Fibroblast of lung (primary cell): ENCODE measurements around the gene C2. TPM values are rescaled to one million over a fixed set of nuclear protein-coding genes. Genes with fewer than 3 reads are reported as not detected.
A peak's percentile ranks its signal among the peaks of the same experiment; 100 is the strongest.

Source experiments
- DNase-seq, 2 donors: peaks; one replicate each; pipeline versions ENCODE4 v3.0.0 to v3.0.0-alpha.2; 2010; ENCODE audit warnings: low read depth in 2 of 2
- H2AFZ ChIP-seq: 2 replicates; pipeline ENCODE4 v1.5.1; 2012; ENCODE audit warnings: low read length, control low read depth, inconsistent platforms
- H3K27ac ChIP-seq: 2 replicates; pipeline ENCODE4 v1.5.1; 2011; ENCODE audit warnings: low read length, control low read depth; ENCODE audit not compliant: insufficient read depth
- H3K27me3 ChIP-seq: 2 replicates; pipeline ENCODE4 v1.5.1; 2011; ENCODE audit warnings: mild to moderate bottlenecking, low read length; ENCODE audit not compliant: control insufficient read depth, insufficient read depth
- H3K36me3 ChIP-seq: 2 replicates; pipeline ENCODE4 v1.5.1; 2011; ENCODE audit warnings: low read length; ENCODE audit not compliant: control insufficient read depth, insufficient read depth
- H3K4me1 ChIP-seq: 2 replicates; pipeline ENCODE4 v1.5.1; 2011; ENCODE audit warnings: low read length; ENCODE audit not compliant: control insufficient read depth, insufficient read depth; ENCODE audit errors: extremely low read depth
- H3K4me2 ChIP-seq: 2 replicates; pipeline ENCODE4 v1.5.1; 2011; ENCODE audit warnings: low read length, control low read depth; ENCODE audit not compliant: insufficient read depth; ENCODE audit errors: extremely low read depth
- H3K4me3 ChIP-seq, 4 experiments: fragments of 200-600 bp in 1 of 4; sonication (generic) in 1 of 4; replicated peaks in 1 of 4; 2 replicates each; pipeline ENCODE4 v1.5.1; 2011 to 2016; ENCODE audit warnings: low read length in 4 of 4, low read depth in 3 of 4, mild to moderate bottlenecking in 3 of 4, control low read depth in 2 of 4, inconsistent platforms in 1 of 4, mixed read lengths in 1 of 4; ENCODE audit not compliant: insufficient read depth in 1 of 4; ENCODE audit errors: control extremely low read depth in 1 of 4
- H3K79me2 ChIP-seq: 2 replicates; pipeline ENCODE4 v1.5.1; 2012; ENCODE audit warnings: mild to moderate bottlenecking, low read length, inconsistent platforms; ENCODE audit not compliant: control insufficient read depth, insufficient read depth
- H3K9ac ChIP-seq: 2 replicates; pipeline ENCODE4 v1.5.1; 2011; ENCODE audit warnings: mild to moderate bottlenecking, low read length, control low read depth; ENCODE audit not compliant: insufficient read depth
- H3K9me3 ChIP-seq: 2 replicates; pipeline ENCODE4 v1.5.1; 2012; ENCODE audit warnings: low read depth, low read length; ENCODE audit not compliant: control insufficient read depth, insufficient read depth
- H4K20me1 ChIP-seq: 2 replicates; pipeline ENCODE4 v1.5.1; 2011; ENCODE audit warnings: low read length; ENCODE audit not compliant: control insufficient read depth, insufficient read depth; ENCODE audit errors: extremely low read depth
- EZH2 ChIP-seq: IDR thresholded peaks from 2 replicates; pipeline ENCODE4 v1.5.1; 2012; ENCODE audit warnings: low read length, control low read depth, mild to moderate bottlenecking; ENCODE audit errors: missing control alignments
- polyA plus RNA-seq, 2 donors: library from polyadenylated mRNA; depleted of rRNA in 1 of 2; stranded (reverse) in 1 of 2; unstranded in 1 of 2; fragments of >200 nt; gene quantifications; 2 replicates each; pipeline ENCODE4 v1.2.1, GENCODE V29; 2011 to 2012; ENCODE audit warnings: missing spikeins in 1 of 2
- total RNA-seq: library from RNA; depleted of rRNA; stranded (reverse); fragments of >200 nt; gene quantifications from 2 replicates; pipeline ENCODE4 v1.2.1, GENCODE V29; 2014
- TF ChIP-seq, protein P1 (sequence below), 2 donors: IDR thresholded peaks in 1 of 2; conservative IDR thresholded peaks in 1 of 2; 1 replicate in 1 of 2; 2 replicates in 1 of 2; pipeline ENCODE4 v1.5.1; 2011 to 2012; ENCODE audit warnings: low read length in 2 of 2, control low read depth in 1 of 2, inconsistent platforms in 1 of 2, low read depth in 1 of 2, mild to moderate bottlenecking in 1 of 2

Gene C2
- total and polyA plus RNA-seq, 2 donors (not counting 1 experiment from before 2014, with no cell fraction given): 7.6 to 16.8 TPM

DNA sequence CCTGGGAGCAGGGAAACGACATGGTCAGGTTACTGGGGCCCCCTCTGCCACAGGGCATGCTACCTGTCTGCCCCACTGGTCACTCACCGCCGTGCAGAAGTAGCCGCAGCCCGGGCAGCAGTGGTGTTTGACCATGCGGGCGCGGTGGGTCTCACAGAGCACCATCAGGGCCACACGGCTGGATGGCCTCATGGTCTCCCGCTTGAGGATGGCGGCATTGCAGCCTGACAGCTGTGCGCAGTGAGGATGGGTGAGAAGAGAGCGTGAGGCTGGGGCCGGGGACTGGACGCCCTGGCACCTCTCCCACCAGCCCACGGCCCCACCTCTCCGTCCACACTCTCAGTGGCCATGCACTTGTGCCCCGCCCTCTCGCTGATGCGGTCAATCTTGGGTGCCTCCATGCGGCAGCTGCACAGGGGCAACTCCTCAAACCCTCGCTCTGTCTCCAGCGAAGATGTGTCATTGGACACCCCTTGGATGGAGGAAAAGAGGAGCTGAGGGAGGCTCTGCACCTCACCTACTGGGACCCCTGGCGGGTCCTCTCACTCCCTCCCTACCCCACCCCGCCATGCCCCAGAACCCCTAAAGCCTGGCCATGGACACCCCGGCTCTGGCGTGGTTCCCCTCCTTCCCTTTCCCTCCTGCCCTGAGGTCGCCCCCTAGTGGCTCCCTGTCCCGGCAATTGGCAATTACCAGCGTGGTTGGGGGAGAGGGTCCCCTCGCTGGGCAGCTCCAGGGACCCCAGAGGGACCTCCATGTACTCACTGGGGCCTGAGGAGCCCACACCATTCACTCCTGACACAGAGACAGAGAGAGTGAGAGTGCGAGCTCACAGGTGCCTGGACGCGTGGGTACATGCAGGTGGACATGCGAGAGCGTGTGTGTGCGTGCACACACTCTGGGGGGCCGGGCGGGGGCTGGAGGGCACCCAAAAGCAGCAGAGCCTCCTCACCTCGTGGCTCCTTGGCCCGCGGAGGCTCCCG lies 39.0 kb upstream of the C2 start:
- no peaks in the 10 kb centered on the region for H3K9me3 ChIP-seq
- H3K4me2 ChIP-seq: no peak overlapping the region
- H3K79me2 ChIP-seq: no peaks in the 10 kb centered on the region
- H3K27me3 ChIP-seq: no peaks in the 10 kb centered on the region
- peaks cover 30% of the 10 kb centered on the region for H3K36me3 ChIP-seq
- no peaks in the 10 kb centered on the region for H4K20me1 ChIP-seq
- no peak for TF ChIP-seq EZH2
- TF ChIP-seq, protein P1, sequence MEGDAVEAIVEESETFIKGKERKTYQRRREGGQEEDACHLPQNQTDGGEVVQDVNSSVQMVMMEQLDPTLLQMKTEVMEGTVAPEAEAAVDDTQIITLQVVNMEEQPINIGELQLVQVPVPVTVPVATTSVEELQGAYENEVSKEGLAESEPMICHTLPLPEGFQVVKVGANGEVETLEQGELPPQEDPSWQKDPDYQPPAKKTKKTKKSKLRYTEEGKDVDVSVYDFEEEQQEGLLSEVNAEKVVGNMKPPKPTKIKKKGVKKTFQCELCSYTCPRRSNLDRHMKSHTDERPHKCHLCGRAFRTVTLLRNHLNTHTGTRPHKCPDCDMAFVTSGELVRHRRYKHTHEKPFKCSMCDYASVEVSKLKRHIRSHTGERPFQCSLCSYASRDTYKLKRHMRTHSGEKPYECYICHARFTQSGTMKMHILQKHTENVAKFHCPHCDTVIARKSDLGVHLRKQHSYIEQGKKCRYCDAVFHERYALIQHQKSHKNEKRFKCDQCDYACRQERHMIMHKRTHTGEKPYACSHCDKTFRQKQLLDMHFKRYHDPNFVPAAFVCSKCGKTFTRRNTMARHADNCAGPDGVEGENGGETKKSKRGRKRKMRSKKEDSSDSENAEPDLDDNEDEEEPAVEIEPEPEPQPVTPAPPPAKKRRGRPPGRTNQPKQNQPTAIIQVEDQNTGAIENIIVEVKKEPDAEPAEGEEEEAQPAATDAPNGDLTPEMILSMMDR (conservative IDR thresholded peaks at IDR 0.05 in 1 of 2, IDR thresholded peaks at IDR 0.05 in 1 of 2; ENCODE audit: low read depth in 1 of 2, low read length in 2 of 2): peak; percentile 65 to 67
- H2AFZ ChIP-seq: no peak overlapping the region
- H3K4me1 ChIP-seq: no peaks in the 10 kb centered on the region
- no peak for DNase-seq
- H3K9ac ChIP-seq: no peak overlapping the region
- H3K4me3 ChIP-seq: no peak overlapping the region
- H3K27ac ChIP-seq: no peak overlapping the region

DNA sequence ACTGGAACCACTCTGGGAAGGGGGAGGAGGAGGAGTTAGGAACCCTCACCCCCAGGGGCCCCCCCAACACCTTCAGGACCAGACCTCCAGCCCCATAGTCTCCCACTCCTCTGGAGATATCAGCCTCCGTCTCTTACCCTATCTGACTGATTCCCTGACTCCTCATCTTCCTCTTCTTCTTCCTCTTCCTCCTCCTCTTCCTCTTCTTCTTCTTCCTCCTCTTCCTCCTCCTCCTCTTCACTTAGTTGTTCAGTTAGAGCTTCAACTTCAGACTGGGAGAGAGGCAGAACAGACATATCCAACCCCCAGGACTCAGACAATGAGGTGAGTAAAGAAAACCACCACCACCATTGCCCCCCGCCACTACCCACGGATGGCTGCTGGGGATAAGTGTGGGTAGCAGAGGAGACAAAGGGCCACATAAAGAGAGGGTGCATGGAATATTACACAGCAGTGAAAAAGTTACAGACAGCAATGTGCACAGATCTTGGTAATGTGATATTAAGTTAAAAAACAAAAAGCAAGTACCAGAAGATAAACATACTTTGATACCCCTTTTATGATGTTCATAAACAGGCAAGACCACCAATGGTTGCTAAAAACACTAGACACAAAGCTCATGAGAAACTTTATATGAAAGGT lies 38.1 kb upstream of the C2 start:
- Histone ChIP-seq H3K36me3 (peaks cover 30% of the 10 kb centered on the region), H3K4me3 (no peak overlapping the region), H4K20me1 (no peaks in the 10 kb centered on the region), H3K27ac (no peak overlapping the region), H3K4me2 (no peak overlapping the region), H3K27me3 (no peaks in the 10 kb centered on the region), H3K9ac (no peak overlapping the region), H3K79me2 (no peaks in the 10 kb centered on the region), H3K9me3 (no peaks in the 10 kb centered on the region), H2AFZ (no peak overlapping the region), H3K4me1 (no peaks in the 10 kb centered on the region)
- TF ChIP-seq, protein P1 (conservative IDR thresholded peaks at IDR 0.05 in 1 of 2, IDR thresholded peaks at IDR 0.05 in 1 of 2; ENCODE audit: low read depth in 1 of 2, low read length in 2 of 2): no peak
- no peak for TF ChIP-seq EZH2
- no peak for DNase-seq

DNA sequence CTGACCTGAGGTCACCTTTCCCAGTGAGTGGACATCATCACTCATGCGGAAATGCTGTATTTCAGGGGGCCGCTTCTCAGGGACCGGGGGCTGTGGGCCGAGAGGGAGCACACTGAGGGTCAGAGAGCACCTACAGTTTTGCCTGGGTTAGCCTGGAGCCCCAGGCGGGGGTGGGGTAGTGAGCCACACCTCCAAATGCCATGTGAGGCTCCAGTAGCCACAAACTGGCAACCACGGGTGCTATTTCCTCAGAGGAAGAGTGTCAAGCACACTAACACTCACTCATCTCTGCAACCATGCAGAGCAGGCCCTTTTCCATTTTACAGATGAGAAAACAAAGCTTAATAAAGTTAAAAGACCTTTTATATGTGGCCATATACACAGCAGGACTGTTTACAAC lies 34.7 kb upstream of the C2 start:
- peaks cover 14% of the 10 kb centered on the region for H3K36me3 ChIP-seq
- H3K4me3 ChIP-seq: no peak overlapping the region
- H3K27ac ChIP-seq: no peak overlapping the region
- no peaks in the 10 kb centered on the region for H3K9me3 ChIP-seq
- TF ChIP-seq EZH2: no peak
- TF ChIP-seq, protein P1 (conservative IDR thresholded peaks at IDR 0.05 in 1 of 2, IDR thresholded peaks at IDR 0.05 in 1 of 2; ENCODE audit: low read depth in 1 of 2, low read length in 2 of 2): no peak
- H3K79me2 ChIP-seq: peaks cover 2% of the 10 kb centered on the region
- H2AFZ ChIP-seq: no peak overlapping the region
- peaks cover 2% of the 10 kb centered on the region for H3K4me1 ChIP-seq
- no peak overlapping the region for H3K9ac ChIP-seq
- H3K4me2 ChIP-seq: no peak overlapping the region
- DNase-seq: no peak
- H3K27me3 ChIP-seq: no peaks in the 10 kb centered on the region
- H4K20me1 ChIP-seq: no peaks in the 10 kb centered on the region
